ENCODE measurements around the gene FSTL5.

DNA sequence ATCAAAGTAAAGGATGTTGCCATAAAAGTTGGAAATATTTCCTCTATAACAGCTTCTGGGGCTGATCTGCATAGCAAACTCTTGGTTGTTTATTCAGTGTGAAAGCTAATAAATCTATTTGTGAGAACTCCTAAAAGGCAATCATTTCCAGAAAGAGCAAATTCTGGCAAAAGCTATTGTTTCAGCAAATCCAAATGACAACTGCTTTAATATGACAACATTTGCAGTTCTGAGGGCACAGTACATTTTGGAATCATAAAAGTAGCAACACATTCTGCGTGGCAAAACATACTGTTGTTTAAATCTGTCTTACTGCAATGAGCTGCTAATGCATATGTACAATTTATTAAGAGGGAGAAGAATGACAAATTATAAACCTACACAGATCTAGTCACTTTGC lies 818.1 kb downstream of the FSTL5 start:
- no peak for TF ChIP-seq POLR2A (IDR thresholded peaks at IDR 0.05)
- TF ChIP-seq, protein P1, sequence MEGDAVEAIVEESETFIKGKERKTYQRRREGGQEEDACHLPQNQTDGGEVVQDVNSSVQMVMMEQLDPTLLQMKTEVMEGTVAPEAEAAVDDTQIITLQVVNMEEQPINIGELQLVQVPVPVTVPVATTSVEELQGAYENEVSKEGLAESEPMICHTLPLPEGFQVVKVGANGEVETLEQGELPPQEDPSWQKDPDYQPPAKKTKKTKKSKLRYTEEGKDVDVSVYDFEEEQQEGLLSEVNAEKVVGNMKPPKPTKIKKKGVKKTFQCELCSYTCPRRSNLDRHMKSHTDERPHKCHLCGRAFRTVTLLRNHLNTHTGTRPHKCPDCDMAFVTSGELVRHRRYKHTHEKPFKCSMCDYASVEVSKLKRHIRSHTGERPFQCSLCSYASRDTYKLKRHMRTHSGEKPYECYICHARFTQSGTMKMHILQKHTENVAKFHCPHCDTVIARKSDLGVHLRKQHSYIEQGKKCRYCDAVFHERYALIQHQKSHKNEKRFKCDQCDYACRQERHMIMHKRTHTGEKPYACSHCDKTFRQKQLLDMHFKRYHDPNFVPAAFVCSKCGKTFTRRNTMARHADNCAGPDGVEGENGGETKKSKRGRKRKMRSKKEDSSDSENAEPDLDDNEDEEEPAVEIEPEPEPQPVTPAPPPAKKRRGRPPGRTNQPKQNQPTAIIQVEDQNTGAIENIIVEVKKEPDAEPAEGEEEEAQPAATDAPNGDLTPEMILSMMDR (IDR thresholded peaks at IDR 0.05), result no peak
